ENCODE data around the gene FAXDC2. TPM values are rescaled to one million over a fixed set of nuclear protein-coding genes. Genes with fewer than 3 reads are reported as not detected.

The FAXDC2 gene
- total and polyA plus RNA-seq, 9 of the 15 experiments (the other 6 are each of a cell fraction or from before 2014, with no cell fraction given) = 2.4 to 30.0 (median 9.9) TPM

GRCh38 chr5:154811653-154812465, 38.5 kb downstream of the FAXDC2 start:
- no peak overlapping the region for H3K4me2 ChIP-seq (ENCODE audit: insufficient read depth, low read length)
- intact Hi-C loops (cut with micrococcal nuclease) (loop anchor here (1.0 to 2.0 kb wide), 3 partner anchors 57 to 162 kb away; partner anchors contain the start of gene LARP1), in situ Hi-C loops (cut with MboI) (no loop called here)
- peaks cover 3 to 4% of the 10 kb centered on the region in 2 experiments; a peak in 3 of 5 replicates for H3K4me1 ChIP-seq (replicated peaks in 1 of 2; ENCODE audit: control insufficient read depth in 2 of 2, insufficient read depth in 2 of 2, low read length in 2 of 2)
- peak; percentile 84 for ATAC-seq
- peaks cover 93% of the 10 kb centered on the region for H3K36me3 ChIP-seq (ENCODE audit: control insufficient read depth, insufficient read depth, low read length)
- DNase-seq (ENCODE audit: extremely low read depth in 1 of 4, low spot score in 3 of 4) = peak; percentile 57 to 71 (median 62)
- no TSS peak for BruUV-seq (replicated peaks)
- peaks cover 8% of the 10 kb centered on the region; the same call in 1 of the 3 replicates for H3K79me2 ChIP-seq (ENCODE audit: control insufficient read depth, insufficient read depth, low read length)
- H4K20me1 ChIP-seq (replicated peaks; ENCODE audit: control insufficient read depth, insufficient read depth, low read length) = peaks cover 3% of the 10 kb centered on the region; the same call in 1 of the 2 replicates
- ChIA-PET CTCF (ENCODE audit: low intra/inter-chr PET ratio) (interaction anchor here (0.6 to 2.5 kb wide), 6 partner anchors 20 to 170 kb away, joined by 3 to 24 read pairs (median 4); no protein-coding TSS in a partner anchor), POLR2A (no interaction called here)
- no peak overlapping the region for H3K9ac ChIP-seq (ENCODE audit: insufficient read depth in 1 of 2, low read depth in 2 of 2, low read length in 2 of 2)
- no peak overlapping the region for H2AFZ ChIP-seq (ENCODE audit: low read depth, low read length)
- H3K9me3 ChIP-seq (replicated peaks; ENCODE audit: control insufficient read depth, insufficient read depth, low read depth, low read length) = no peaks in the 10 kb centered on the region
- no peak overlapping the region for H3K27ac ChIP-seq (ENCODE audit: extremely low read depth, low read depth, low read length)
- no peak overlapping the region for H3K4me3 ChIP-seq
- no peaks in the 10 kb centered on the region for H3K9me1 ChIP-seq (ENCODE audit: control insufficient read depth, insufficient read depth, low read length)
- no peaks in the 10 kb centered on the region for H3K27me3 ChIP-seq (ENCODE audit: control insufficient read depth in 2 of 2, insufficient read depth in 2 of 2, low read length in 2 of 2)
- 41% methylated on average over 3 of the region's 3 CpGs for WGBS (ENCODE audit: insufficient coverage, low coverage, missing lambda C conversion rate)
- peak; percentile 89 for FAIRE-seq
- TF ChIP-seq THRAP3 (IDR thresholded peaks at IDR 0.05; ENCODE audit: borderline replicate concordance) = 0 out of 2 replicates have a peak, but pooled peaks have one; percentile 18
- peak; percentile 55; the same call in 1 of the 2 replicates for TF ChIP-seq LCOR (CRISPR knock-in tag; IDR thresholded peaks at IDR 0.05)
- 0 out of 2 replicates have a peak, but pooled peaks have one; percentile 41 for TF ChIP-seq C11orf30 (IDR thresholded peaks at IDR 0.05; ENCODE audit: low read depth)
- TF ChIP-seq, protein P1, sequence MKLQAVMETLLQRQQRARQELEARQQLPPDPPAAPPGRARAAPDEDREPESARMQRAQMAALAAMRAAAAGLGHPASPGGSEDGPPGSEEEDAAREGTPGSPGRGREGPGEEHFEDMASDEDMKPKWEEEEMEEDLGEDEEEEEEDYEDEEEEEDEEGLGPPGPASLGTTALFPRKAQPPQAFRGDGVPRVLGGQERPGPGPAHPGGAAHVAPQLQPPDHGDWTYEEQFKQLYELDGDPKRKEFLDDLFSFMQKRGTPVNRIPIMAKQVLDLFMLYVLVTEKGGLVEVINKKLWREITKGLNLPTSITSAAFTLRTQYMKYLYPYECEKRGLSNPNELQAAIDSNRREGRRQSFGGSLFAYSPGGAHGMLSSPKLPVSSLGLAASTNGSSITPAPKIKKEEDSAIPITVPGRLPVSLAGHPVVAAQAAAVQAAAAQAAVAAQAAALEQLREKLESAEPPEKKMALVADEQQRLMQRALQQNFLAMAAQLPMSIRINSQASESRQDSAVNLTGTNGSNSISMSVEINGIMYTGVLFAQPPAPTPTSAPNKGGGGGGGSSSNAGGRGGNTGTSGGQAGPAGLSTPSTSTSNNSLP (IDR thresholded peaks at IDR 0.05; ENCODE audit: borderline replicate concordance, low read depth, low read length) = 0 out of 2 replicates have a peak, but pooled peaks have one; percentile 62
- 0 out of 2 replicates have a peak, but pooled peaks have one; percentile 23 for TF ChIP-seq KLF16 (IDR thresholded peaks at IDR 0.05)
- peak; percentile 71 for TF ChIP-seq REST (IDR thresholded peaks at IDR 0.05; ENCODE audit: borderline replicate concordance)
- no peak for TF ChIP-seq REST (CRISPR knock-in tag; IDR thresholded peaks at IDR 0.05; ENCODE audit: low read depth)
- TF ChIP-seq NFATC3 (IDR thresholded peaks at IDR 0.05) = 0 out of 2 replicates have a peak, but pooled peaks have one; percentile 31
- 0 out of 2 replicates have a peak, but pooled peaks have one; percentile 29 for TF ChIP-seq ATF7 (IDR thresholded peaks at IDR 0.05)

All from K562 (cell line).